ENCODE data around the gene ASCL4. TPM values are rescaled to one million over a fixed set of nuclear protein-coding genes. Genes with fewer than 3 reads are reported as not detected.
A peak's percentile ranks its signal among the peaks of the same experiment; 100 is the strongest.
"Not testable (repeated sequence)": the region's sequence is repeated elsewhere in the genome, so short reads cannot be mapped to it uniquely, and the experiment has no call there.

ASCL4 gene
- not detected for polyA plus RNA-seq

DNA sequence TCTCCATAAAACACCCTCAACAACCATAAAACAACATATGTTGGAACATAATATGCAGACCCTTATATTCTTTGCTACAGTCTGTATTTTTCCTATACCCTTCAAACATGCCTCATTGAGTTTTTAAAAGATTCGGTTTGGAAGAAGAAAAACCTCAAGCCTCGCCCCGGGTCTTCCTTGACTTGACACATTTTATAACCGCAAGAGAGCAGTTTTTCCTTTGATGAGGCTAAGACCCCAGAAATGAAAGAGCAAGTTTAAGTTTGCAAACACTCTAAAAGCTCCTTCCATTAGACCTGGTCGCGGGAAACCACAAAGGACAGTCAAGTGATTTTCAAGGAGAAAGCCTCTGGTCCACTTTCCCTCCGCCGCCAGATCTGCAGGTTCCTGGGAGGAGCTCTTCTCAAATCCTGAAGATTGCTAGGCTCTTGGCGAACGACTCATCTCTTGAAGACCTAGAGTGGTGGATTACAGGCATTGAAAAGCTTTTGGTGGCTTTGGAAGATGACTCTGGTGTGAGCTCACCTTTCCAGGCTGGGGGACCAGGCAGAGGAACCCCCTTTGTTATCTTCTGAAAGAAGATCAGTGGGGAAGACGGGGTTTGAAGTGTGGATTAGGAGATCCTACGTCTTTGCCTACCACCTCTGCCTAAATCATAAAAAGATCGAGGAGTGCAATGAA lies at the start of gene ASCL4:
Gene ASCL4, plus strand, starts transcription at position 356 of the 681 bp plus-strand sequence. CDS start 515 bp downstream, outside the sequence.
- H3K4me3 Mint-ChIP-seq: peak within 1 kb of the TSS in 2 of 4 donors; percentile 38 to 49
- peaks cover 2% of the 10 kb centered on the region for H3K36me3 Mint-ChIP-seq
- H3K27ac Mint-ChIP-seq: no peak within 1 kb of the TSS
- H3K4me1 Mint-ChIP-seq: peaks cover 13 to 28% (median 22%) of the 10 kb centered on the region in 3 donors
- no peaks in the 10 kb centered on the region for H3K9me3 Mint-ChIP-seq
- peaks cover 31% of the 10 kb centered on the region for H3K27me3 Mint-ChIP-seq

DNA sequence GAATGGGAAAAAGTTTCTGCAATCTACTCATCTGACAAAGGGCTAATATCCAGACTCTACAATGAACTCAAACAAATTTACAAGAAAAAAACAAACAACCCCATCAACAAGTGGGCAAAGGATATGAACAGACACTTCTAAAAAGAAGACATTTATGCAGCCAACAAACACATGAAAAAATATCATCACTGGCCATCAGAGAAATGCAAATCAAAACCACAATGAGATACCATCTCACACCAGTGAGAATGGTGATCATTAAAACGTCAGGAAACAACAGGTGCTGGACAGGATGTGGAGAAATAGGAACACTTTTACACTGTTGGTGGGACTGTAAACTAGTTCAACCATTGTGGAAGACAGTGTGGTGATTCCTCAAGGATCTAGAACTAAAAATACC lies 47.2 kb upstream of the ASCL4 start:
- H3K9me3 Mint-ChIP-seq, H3K27me3 Mint-ChIP-seq, H3K36me3 Mint-ChIP-seq: not testable (repeated sequence)
- H3K4me3 Mint-ChIP-seq: peak overlapping the region in 2 of 4 donors; percentile 12 to 84
- H3K4me1 Mint-ChIP-seq: peaks cover 19 to 34% (median 20%) of the 10 kb centered on the region in 3 donors
- H3K27ac Mint-ChIP-seq: peak overlapping the region; percentile 46 to 93 (median 64)

DNA sequence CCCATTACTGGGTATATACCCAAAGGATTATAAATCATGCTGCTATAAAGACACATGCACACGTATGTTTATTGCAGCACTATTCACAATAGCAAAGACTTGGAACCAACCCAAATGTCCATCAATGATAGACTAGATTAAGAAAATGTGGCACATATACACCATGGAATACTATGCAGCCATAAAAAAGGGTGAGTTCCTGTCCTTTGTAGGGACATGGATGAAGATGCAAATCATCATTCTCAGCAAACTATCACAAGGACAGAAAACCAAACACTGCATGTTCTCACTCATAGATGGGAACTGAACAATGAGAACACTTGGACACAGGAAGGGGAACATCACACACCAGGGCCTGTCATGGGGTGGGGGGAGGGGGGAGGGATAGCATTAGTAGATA lies 46.8 kb upstream of the ASCL4 start:
- H3K27me3 Mint-ChIP-seq, H3K9me3 Mint-ChIP-seq: not testable (repeated sequence)
- Mint-ChIP-seq H3K27ac (peak overlapping the region in 1 of 3 donors; percentile 46), H3K36me3 (peaks cover 10% of the 10 kb centered on the region), H3K4me3 (peak overlapping the region in 1 of 4 donors; percentile 12), H3K4me1 (peaks cover 19 to 37% (median 24%) of the 10 kb centered on the region in 3 donors)

DNA sequence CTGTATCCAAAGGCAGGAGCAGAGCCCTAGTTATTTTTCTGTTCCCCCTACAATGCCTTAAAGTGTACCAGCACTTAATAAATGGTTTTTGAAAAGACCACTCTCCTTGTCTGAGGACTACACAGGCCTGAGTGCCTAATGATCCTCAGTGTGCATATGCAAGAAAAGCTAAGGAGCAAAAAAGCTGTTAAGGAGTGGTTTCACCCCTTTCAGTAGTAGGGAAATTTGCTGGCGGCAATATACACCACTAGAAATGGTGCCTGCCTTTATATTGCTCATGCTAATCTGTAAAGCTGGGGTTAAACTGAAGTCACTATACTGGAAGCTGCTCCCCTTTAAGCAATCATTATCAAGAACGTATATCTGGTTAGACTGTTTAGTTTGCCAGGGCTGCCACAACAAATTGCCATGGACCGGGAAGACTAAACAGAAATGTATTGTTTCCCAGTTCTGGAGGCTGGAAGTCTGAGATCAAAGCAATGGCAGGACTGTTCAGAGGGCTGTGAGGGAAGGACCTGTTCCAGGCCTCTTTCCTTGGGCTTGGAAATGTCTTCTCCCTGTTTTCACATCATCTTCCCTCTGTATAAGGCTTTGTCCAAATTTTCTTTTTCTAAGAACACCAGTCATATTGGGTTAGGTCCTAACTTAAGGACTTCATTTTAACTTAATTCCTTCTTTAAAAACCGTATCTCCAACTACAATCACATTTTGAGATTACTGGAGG lies 43.7 kb upstream of the ASCL4 start:
- Mint-ChIP-seq H3K36me3 (peaks cover 18% of the 10 kb centered on the region), H3K9me3 (peaks cover 0 to 2% (median 2%) of the 10 kb centered on the region in 3 donors), H3K27ac (peak overlapping the region; percentile 78 to 97 (median 97)), H3K27me3 (no peaks in the 10 kb centered on the region), H3K4me1 (peaks cover 29 to 56% (median 42%) of the 10 kb centered on the region in 3 donors), H3K4me3 (peak overlapping the region in 3 of 4 donors; percentile 9 to 70 (median 27))

DNA sequence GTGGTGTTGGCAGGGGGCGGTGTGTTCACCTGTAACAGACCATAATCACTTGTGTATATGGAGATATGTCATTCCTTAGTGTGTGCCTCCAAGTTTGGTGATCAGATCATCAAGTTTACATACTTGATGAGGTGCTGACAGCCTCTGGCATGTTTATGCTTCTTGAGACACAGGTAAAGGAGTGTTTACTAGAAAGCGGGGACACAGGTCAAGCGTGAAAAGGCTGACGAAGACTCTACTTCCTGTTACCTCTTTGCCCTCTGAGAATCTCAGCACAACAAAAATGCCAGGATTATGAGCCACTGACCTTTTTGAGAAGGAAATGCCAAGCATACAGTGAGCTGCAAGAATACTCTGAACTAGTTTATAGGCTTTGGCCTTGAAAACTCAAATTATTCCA lies 43.1 kb upstream of the ASCL4 start:
- Mint-ChIP-seq H3K4me3 (peak overlapping the region in 3 of 4 donors; percentile 9 to 70 (median 27)), H3K9me3 (peaks cover 0 to 2% (median under 1%) of the 10 kb centered on the region in 3 donors), H3K4me1 (peaks cover 29 to 60% (median 48%) of the 10 kb centered on the region in 3 donors), H3K36me3 (peaks cover 21% of the 10 kb centered on the region), H3K27me3 (no peaks in the 10 kb centered on the region), H3K27ac (peak overlapping the region; percentile 78 to 97 (median 97))

GRCh38 chr12:107732365-107732764 lies 42.1 kb upstream of the ASCL4 start:
- Mint-ChIP-seq H3K9me3 (peaks cover 0 to 4% (median under 1%) of the 10 kb centered on the region in 3 donors), H3K36me3 (peaks cover 23% of the 10 kb centered on the region), H3K4me3 (peak overlapping the region in 2 of 4 donors; percentile 27 to 47), H3K27ac (peak overlapping the region; percentile 78 to 97 (median 97)), H3K4me1 (peaks cover 38 to 65% (median 54%) of the 10 kb centered on the region in 3 donors), H3K27me3 (no peaks in the 10 kb centered on the region)

GRCh38 chr12:107734139-107734538 lies 40.4 kb upstream of the ASCL4 start:
- Mint-ChIP-seq H3K4me1 (peaks cover 42 to 77% (median 61%) of the 10 kb centered on the region in 3 donors), H3K27ac (peak overlapping the region; percentile 78 to 97 (median 97)), H3K36me3 (peaks cover 31% of the 10 kb centered on the region), H3K4me3 (peak overlapping the region in 1 of 4 donors; percentile 31), H3K27me3 (no peaks in the 10 kb centered on the region), H3K9me3 (peaks cover 0 to 4% (median 0%) of the 10 kb centered on the region in 3 donors)

DNA sequence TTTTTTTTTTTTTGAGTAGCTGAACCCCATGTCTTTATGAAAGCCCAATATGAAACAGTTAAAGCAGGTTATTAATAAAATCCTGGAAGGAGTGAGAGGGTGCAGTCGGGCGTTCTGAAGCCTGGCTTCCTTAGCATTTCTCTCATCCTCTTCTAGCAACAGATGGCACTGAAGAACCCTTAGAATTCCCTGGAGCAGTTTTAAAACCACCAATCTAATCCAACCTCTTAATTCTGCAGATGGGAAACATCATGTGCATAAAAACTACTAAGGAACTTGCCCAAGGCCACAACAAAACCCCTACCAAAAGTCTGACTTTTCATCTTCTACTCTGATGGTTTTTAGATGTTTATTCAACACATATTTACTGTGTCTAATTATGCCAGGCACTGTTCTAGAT lies 38.7 kb upstream of the ASCL4 start:
- H3K4me1 Mint-ChIP-seq: peaks cover 37 to 70% (median 60%) of the 10 kb centered on the region in 3 donors
- peaks cover 39% of the 10 kb centered on the region for H3K36me3 Mint-ChIP-seq
- H3K9me3 Mint-ChIP-seq: peaks cover 0 to 4% (median 0%) of the 10 kb centered on the region in 3 donors
- H3K4me3 Mint-ChIP-seq: peak overlapping the region in 3 of 4 donors; percentile 66 to 83 (median 74)
- peak overlapping the region; percentile 93 to 100 (median 100) for H3K27ac Mint-ChIP-seq
- no peaks in the 10 kb centered on the region for H3K27me3 Mint-ChIP-seq

GRCh38 chr12:107736914-107737313 lies 37.6 kb upstream of the ASCL4 start:
- Mint-ChIP-seq H3K27ac (peak overlapping the region; percentile 93 to 100 (median 100)), H3K4me3 (peak overlapping the region; percentile 27 to 85 (median 72)), H3K4me1 (peaks cover 28 to 61% (median 53%) of the 10 kb centered on the region in 3 donors), H3K9me3 (peaks cover 0 to 4% (median 0%) of the 10 kb centered on the region in 3 donors), H3K27me3 (no peaks in the 10 kb centered on the region), H3K36me3 (peaks cover 42% of the 10 kb centered on the region)

DNA sequence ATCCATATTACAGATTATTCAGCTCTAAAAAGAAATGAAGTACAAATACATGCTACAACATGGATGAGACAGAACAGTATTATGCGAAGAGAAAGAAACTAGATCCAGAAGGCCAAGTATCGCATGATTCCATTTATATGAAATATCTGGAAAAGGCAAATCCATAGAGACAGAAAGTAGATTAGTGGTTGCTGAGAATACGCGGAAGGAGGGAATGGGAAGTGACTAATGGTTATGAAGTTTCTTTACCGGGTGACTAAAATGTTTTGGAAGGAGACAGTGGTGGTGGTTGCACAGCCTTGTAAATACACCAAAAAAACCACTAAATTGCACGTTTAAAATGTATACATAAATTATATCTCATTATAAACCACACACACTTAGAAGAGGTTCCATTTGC lies 26.0 kb upstream of the ASCL4 start:
- H3K27me3 Mint-ChIP-seq: no peaks in the 10 kb centered on the region

DNA sequence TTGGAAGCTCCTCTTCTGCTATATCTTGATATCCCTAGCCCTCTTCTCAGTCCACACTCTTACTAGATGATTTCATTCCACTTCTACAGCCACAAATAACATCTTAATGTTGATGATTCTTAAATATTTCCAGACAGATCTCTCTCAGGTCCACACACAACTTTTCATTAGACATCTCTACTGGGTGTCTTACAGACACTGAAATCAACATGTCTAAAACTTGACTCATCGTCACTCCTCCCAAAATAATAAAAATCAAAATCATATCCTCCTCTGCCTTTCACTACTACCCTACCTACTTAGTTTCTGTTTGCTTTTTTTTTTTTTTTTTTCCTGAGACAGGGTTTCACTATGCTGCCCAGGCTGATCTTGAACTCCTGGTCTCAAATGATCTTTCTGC lies 25.4 kb upstream of the ASCL4 start:
- no peak overlapping the region for H3K27ac Mint-ChIP-seq
- no peaks in the 10 kb centered on the region for H3K27me3 Mint-ChIP-seq
- H3K36me3 Mint-ChIP-seq: peaks cover 5% of the 10 kb centered on the region
- H3K4me1 Mint-ChIP-seq: peaks cover 7 to 10% (median 7%) of the 10 kb centered on the region in 3 donors
- no peaks in the 10 kb centered on the region for H3K9me3 Mint-ChIP-seq
- no peak overlapping the region for H3K4me3 Mint-ChIP-seq

More for the DNA sequence above, 26.0 kb upstream of the ASCL4 start:
- no peak overlapping the region for H3K4me3 Mint-ChIP-seq
- H3K9me3 Mint-ChIP-seq: no peaks in the 10 kb centered on the region
- peaks cover 5 to 7% (median 7%) of the 10 kb centered on the region in 3 donors for H3K4me1 Mint-ChIP-seq
- peaks cover 5% of the 10 kb centered on the region for H3K36me3 Mint-ChIP-seq
- H3K27ac Mint-ChIP-seq: no peak overlapping the region

DNA sequence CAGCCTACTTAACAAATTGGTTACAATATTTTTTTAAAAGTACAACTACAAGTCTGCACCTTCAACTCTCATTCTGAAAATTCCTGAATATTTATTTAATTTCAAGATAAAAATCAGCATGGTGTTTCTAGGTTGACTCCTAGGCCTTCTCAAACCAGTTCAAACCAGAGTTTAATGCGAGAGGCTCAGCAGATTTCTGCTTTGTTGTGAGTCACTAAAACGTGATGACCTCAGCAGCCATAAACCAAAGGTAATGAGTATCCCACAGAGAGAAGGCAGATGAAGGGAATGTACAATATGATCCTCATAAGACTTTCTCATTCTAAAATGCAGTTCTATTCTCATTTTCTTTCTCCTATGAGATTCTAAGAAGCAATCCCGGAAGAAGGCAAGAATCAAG lies 15.1 kb upstream of the ASCL4 start:
- H3K4me1 Mint-ChIP-seq: peaks cover 11 to 31% (median 27%) of the 10 kb centered on the region in 3 donors
- H3K9me3 Mint-ChIP-seq: no peaks in the 10 kb centered on the region
- H3K27ac Mint-ChIP-seq: peak overlapping the region; percentile 80 to 94 (median 88)
- no peaks in the 10 kb centered on the region for H3K36me3 Mint-ChIP-seq
- no peaks in the 10 kb centered on the region for H3K27me3 Mint-ChIP-seq
- peak overlapping the region; percentile 90 to 98 (median 92) for H3K4me3 Mint-ChIP-seq

GRCh38 chr12:107760207-107760808 lies 14.2 kb upstream of the ASCL4 start:
- peak overlapping the region; percentile 80 to 94 (median 88) for H3K27ac Mint-ChIP-seq
- H3K4me1 Mint-ChIP-seq: peaks cover 11 to 31% (median 27%) of the 10 kb centered on the region in 3 donors
- H3K36me3 Mint-ChIP-seq: no peaks in the 10 kb centered on the region
- H3K27me3 Mint-ChIP-seq: no peaks in the 10 kb centered on the region
- no peaks in the 10 kb centered on the region for H3K9me3 Mint-ChIP-seq
- H3K4me3 Mint-ChIP-seq: peak overlapping the region; percentile 90 to 98 (median 92)

DNA sequence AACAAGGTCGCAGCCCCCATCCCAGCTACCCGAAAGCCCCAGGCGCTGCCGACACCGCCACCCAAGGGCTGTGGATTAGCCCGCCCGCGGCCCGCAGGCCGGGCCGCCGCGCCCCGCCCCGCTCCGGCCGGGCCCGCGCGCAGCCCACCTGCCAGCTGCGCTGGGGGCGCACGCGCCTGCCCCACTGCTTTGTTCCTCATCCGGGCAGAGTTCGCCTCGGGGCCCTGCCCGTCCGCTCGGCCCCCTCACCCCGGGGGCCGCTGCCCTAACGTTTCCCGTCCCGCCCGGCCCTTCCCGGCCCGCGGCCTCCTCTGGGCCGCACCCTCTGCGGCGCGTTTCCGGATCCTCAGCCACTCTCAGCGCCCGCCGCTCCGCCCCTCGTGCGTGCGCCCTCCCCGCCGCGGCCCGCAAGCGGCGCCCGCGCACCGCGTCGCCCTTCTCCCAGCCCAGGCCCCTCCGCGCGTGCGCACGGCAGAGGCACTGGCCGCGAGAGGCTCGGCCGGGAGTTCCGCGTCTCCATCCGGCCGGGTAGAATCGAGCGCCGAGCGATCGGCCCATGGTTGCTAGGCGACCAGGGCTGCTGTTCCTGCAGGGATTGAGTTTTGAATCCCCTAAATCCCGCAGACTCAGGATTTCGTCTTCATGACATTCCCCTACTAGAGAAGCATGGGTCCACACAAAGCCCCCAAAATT lies 13.5 kb upstream of the ASCL4 start, which contains the start of gene PRDM4:
Gene PRDM4, minus strand, starts transcription at position 329 of the 693 bp plus-strand sequence. CDS start 622 bp downstream, outside the sequence.
- peaks cover 11 to 31% (median 27%) of the 10 kb centered on the region in 3 donors for H3K4me1 Mint-ChIP-seq

More for the DNA sequence above, 13.5 kb upstream of the ASCL4 start, which contains the start of gene PRDM4:
- Mint-ChIP-seq H3K27ac (peak within 1 kb of the TSS; percentile 88 to 97 (median 94)), H3K9me3 (no peaks in the 10 kb centered on the region), H3K36me3 (no peaks in the 10 kb centered on the region), H3K4me3 (peak within 1 kb of the TSS; percentile 90 to 98 (median 92)), H3K27me3 (no peaks in the 10 kb centered on the region)
